HUES64 (cell line): Measurements from ENCODE around the gene SART1.
"Not testable (repeated sequence)": the region's sequence is repeated elsewhere in the genome, so short reads cannot be mapped to it uniquely, and the experiment has no call there.

Source experiments
- H3K27ac ChIP-seq: 2 replicates; pipeline ENCODE4 v1.7.0; 2013; ENCODE audit warnings: low read depth, low read length, inconsistent platforms
- H3K27me3 ChIP-seq: 2 replicates; pipeline ENCODE4 v1.6.1; 2013; ENCODE audit warnings: mild to moderate bottlenecking, low read length; ENCODE audit not compliant: insufficient read depth
- H3K36me3 ChIP-seq: 2 replicates; pipeline ENCODE4 v1.6.1; 2013; ENCODE audit warnings: mild to moderate bottlenecking, low read length; ENCODE audit not compliant: insufficient read depth
- H3K4me1 ChIP-seq: 2 replicates; pipeline ENCODE4 v1.6.1; 2013; ENCODE audit warnings: mild to moderate bottlenecking, low read length, moderate library complexity; ENCODE audit not compliant: insufficient read depth
- H3K4me3 ChIP-seq: 2 replicates; pipeline ENCODE4 v1.5.1; 2013; ENCODE audit warnings: mild to moderate bottlenecking, low read length, moderate library complexity
- H3K9ac ChIP-seq: 2 replicates; pipeline ENCODE4 v1.6.1; 2013; ENCODE audit warnings: mild to moderate bottlenecking, low read depth, low read length
- H3K9me3 ChIP-seq: 2 replicates; pipeline ENCODE4 v1.6.1; 2013; ENCODE audit warnings: low read depth, low read length; ENCODE audit not compliant: insufficient read depth
- WGBS: fragments of 150-250, 120-280 bp; methylation state at CpG from one replicate; pipeline ENCODE4 v1.1.7; 2013; ENCODE audit warnings: missing lambda C conversion rate; 5-methylcytosine and 5-hydroxymethylcytosine counted together

SART1 gene

GRCh38 chr11:66023186-66023440, 61.6 kb downstream of the SART1 start:
- H3K9ac ChIP-seq: not testable (repeated sequence)

DNA sequence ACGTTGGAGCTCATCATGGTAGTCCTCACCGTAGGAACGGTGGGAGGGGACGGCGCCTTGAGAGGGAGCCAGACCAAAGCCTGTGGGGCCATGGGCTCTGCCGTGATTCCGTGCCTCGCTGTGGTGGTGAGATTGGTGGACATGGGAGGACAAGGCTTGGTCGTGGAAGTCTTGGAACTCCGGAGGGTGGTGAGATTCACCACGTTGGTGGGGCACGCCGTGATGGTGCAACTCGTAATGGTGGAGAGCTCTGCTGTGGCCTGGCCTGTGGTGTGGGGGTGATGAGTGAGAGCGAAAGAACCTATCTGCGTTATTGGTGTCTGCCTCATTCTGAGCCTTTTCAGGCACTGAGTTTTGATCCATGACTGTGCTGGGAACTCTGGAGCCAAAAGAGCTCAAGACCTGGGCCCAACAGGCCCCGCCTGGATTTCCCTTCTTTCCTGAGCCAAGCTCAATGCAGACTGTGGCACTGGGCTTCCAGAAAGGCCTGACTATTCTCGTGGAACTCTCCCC, 64.5 kb downstream of the SART1 start, which contains the start of gene CATSPER1:
CATSPER1 (minus strand) TSS at position 463 of the 513 bp plus-strand sequence; CDS start at position 363, 100 bp downstream.
- H3K9ac ChIP-seq: no peak within 1 kb of the TSS
- H3K4me3 ChIP-seq: no peak within 1 kb of the TSS
- no peaks in the 10 kb centered on the region for H3K4me1 ChIP-seq
- H3K9me3 ChIP-seq: no peaks in the 10 kb centered on the region
- WGBS: 91% methylated on average over 18 of the region's 18 CpGs
- peaks cover 15% of the 10 kb centered on the region for H3K27me3 ChIP-seq
- no peaks in the 10 kb centered on the region for H3K36me3 ChIP-seq
- no peak within 1 kb of the TSS for H3K27ac ChIP-seq

More at GRCh38 chr11:66023186-66023440, 61.6 kb downstream of the SART1 start:
- not testable (repeated sequence) for H3K9me3 ChIP-seq, H3K4me3 ChIP-seq, H3K36me3 ChIP-seq, H3K4me1 ChIP-seq, H3K27ac ChIP-seq
- H3K27me3 ChIP-seq: peaks cover 15% of the 10 kb centered on the region
- 86% methylated on average over 5 of the region's 5 CpGs for WGBS
